NOMO-1 treated with dmso at 0.1 percent for 144 hours (cell line): ENCODE results near the gene PPP1R2.
"Not testable (repeated sequence)": the region's sequence is repeated elsewhere in the genome, so short reads cannot be mapped to it uniquely, and the experiment has no call there.

Experiments used
- DNase-seq: peaks from one replicate; lab custom pipeline; 2025; ENCODE audit not compliant: unreplicated experiment; lab: John Stamatoyannopoulos, UW

PPP1R2 gene

DNA sequence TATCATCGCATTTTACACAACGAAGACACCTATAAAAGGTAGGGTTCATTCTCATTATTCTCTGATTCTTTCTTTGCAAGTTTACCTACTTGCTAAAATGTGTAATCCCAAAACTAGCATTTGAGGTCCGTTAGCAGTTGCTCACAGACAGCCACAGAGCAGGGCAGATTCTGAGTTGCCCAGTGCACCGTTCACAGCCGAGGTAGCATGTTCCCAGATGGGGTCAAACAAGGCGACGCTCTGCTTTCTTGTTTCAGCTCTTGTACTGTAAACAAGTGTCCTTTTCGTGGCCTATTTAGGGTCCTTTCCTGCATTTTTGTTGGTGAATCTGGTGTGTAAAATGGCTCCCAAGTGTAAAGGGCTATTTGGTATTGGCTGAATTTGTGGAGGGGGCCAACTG is 3.1 kb downstream of the PPP1R2 start:
- no peak for DNase-seq

DNA sequence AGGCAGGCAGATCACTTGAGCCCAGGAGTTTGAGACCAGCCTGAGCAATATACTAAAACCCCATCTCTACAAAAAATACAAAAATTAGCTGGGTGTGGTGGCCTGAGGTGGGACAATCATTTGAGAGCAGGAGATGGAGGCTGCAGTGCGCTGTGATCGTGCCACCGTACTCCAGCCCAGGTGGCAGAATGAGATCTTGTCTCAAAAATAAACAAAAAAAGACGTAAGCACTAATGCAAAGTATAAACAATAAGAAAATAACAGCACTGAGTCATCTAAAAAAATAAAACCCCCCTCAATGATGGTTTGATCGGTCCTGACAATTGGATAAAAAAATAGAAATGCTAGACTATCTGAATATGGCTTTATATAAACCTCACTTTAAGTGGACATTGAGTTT is 3.6 kb downstream of the PPP1R2 start:
- DNase-seq: no peak

DNA sequence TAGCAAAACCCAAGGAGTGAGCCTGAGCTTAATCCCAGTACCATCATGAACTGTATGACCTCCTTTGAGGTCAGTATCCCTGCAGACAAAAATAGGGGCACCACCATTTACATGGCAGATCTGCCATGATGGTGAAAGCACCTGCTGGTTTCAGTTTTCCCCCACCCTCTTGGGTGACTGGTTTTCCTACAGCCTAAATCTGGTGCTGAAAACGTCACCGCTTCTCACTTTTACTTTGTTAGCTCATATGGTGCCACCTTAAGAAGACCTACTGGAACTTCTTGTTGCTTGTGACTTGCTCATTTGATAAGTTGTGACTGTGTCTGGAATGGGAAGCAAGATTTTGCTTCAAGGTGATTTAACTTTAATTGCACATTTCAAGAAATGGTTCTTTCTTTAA is 5.1 kb downstream of the PPP1R2 start:
- no peak for DNase-seq

DNA sequence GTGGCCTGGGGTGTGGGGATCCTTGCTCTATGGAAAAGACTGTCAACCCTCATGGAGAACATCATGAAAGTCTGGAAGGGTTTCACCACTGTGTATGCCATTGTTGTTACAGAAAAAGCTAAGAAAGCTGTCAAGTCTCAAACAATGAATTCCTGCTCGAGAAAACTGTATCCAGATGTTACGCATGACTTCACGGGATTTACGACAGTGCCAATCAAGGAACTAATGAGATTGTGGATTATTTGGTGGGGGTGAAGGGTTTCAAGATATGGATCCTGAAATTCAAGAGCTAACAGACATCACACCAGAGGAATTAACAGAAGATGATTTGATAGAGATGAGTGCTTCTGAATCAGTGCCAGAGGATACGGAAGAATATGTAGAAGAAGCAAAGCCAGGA is 7.8 kb downstream of the PPP1R2 start:
- no peak for DNase-seq

DNA sequence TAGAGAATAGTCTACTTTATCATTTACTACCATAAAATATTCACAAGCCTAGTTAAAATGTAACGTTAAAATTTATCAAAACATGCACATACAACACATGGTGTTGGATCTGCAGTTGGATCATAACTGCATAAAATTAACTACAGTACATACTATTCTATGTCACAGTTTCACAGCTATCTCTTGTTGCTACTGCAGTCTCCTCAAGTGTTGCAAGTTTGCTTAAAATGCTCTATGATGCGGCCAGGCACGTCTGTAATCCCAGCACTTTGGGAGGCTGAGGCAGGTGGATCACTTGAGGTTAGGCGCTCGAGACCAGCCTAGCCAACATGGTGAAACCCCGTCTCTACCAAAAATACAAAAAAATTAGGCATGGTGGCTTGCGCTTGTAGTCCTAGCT is 10.3 kb downstream of the PPP1R2 start:
- no peak for DNase-seq

DNA sequence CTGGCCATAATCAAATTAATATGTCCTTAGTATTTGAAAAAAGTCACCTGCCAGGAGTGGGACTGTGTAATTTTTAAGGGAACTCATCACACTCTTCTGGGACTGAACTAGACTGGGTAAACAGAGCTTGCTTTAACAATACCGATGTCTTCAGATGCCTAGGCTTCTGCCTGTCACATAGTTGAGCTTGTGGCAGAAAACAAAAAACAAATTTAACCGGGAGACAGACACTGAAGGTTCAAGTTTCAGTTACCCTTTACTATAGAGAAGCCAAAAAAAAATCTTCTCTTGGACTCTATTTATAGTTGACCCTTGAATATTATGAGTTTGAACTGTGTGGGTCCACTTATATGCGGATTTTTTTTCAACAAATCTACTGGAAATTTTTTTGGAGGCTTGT is 10.8 kb downstream of the PPP1R2 start:
- DNase-seq: no peak

DNA sequence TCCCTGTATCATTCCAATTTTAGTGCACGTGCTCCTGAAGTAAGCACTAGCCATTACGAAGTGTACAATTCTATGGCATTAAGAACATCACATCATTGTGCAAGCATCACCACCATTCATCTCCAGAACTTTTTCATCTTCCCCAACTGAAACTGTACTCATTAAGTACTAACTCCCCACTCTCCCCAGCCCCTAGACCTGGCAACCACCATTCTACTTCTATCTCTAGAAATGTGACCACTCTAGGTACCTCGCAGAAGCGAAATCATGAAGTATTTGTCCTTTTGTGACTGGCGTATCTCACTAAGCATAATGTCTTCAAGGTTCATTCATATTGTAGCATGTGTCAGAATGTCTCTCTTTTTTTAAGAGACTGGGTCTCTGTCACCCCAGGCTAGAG is 11.4 kb downstream of the PPP1R2 start:
- DNase-seq: no peak

DNA sequence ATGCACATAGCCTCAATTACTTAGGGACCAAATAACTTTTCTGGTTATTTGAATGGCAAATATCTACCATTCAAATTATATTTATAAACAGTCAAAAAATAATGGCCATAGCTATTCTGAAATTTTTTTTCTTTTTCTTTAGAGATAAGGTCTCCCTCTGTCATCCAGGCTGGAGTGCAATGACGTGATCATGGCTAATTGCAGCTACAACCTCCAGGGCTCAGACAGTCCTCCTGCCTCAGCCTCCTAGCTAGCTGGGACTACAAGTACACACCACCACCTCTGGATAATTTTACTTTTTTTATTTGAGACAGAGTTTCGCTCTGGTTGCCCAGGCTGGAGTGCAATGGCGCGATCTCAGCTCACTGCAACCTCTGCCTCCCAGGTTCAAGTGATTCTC is 16.6 kb downstream of the PPP1R2 start:
- no peak for DNase-seq

DNA sequence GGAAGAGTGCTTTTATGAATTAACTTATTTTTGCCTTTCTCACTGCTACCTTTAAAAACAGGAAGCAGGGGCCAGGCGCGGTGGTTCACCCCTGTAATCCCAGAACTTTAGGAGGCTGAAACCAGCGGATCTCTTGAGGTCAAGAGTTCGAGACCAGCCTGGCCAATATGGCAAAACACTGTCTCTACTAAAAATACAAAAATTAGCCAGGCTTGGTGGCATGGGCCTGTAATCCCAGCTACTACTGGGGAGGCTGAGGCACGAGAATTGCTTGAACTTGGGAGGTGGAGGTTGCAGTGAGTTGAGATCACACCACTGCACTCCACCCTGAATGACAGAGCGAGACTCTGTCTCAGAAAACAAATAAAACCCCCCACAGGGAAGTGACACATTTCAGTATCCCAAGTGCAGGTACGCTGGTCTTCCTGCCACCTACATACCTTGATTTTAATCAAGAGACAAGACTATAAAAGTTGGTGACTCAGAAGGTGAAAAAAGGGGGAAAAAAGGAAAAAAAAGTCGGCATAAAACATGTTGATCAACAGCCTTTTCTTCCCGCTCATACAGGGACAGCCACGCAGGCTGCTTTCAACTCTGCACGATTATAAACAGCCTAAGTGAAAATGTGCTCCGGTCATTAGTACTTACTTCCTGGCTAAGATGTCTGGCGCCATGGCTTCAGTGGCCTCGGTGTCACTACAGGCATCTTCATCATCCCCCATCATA is 18.8 kb downstream of the PPP1R2 start:
- no peak for DNase-seq

DNA sequence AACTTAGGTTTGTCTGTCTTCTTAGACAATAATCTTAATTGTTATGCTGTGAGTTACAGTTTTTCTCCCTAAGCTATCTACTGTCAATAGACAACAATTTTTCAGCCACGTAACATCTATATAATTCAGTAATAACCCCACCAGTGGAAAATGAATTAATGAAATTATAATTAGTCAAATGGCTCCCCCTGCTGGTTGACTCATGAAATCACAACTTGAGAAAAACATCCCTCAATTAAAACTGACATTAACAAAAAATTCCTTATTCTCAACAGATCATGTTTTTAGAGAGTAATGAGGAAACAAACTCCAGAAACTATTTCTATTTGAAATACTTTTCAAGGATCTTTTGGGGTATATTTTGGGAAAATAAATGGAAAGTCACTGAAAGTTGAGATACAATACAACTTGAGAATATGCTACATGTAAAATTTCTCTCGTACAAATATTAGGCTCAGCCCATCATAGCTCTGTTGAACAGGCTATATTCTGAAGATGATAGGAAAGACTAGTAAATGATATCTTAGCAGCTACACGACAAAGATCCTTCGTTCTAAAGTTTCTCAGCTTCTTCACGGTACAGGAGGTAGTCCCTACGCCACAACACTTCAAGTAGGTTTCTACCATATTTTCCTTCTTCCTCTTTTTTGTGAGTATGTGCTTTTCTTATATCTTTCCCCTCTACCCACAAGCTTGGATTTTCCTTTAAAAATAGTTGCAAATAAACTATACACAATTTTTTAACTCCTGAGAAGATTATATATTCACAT is 20.7 kb downstream of the PPP1R2 start:
- DNase-seq: no peak

DNA sequence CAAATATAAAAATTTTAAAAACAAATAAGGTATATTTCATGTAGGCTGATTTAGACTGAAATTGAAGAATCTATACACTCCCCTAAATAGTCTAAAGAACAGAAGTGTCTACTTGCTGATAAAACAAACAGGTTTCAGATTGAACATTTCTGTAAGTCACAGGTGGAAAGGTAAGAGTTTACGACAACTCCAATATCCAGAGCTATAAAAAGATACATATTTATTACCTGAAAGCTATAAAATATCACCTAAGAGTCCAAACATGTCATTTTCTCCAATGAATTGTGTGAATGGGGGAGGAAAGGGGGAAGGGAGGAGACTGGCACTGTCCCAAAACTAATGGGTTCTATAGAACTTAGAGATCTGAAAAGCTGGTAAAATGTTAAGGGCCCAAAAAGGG is 26.1 kb downstream of the PPP1R2 start:
- DNase-seq: no peak

DNA sequence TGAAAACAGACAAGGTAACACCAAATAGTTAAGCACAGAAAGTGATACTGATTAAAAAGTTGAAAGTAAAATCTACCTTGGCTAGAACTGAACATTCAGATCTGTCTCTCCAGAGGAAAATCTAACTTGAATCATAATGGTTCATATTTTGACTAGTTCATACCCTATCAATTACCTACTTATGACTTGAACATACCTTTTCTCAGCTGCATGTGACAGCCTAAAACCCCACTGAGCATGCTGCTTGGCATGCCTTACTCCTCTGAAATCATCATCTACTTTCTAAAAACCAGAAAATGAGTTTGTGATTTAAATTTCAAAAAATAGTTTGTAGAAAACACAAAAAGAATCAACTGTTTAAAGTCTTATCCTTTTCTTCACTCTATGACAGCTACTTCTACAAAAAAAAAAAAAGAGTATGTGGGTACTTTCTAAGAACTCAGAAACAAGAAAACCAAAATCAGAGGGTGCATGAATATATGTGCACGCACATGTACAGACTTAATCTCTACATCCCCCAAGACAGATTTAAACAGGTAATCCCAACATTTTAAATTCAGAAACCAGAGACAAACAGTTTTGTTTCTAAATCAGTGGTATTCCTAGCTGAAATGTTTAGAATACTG is 28.4 kb downstream of the PPP1R2 start:
- DNase-seq: not testable (repeated sequence)

DNA sequence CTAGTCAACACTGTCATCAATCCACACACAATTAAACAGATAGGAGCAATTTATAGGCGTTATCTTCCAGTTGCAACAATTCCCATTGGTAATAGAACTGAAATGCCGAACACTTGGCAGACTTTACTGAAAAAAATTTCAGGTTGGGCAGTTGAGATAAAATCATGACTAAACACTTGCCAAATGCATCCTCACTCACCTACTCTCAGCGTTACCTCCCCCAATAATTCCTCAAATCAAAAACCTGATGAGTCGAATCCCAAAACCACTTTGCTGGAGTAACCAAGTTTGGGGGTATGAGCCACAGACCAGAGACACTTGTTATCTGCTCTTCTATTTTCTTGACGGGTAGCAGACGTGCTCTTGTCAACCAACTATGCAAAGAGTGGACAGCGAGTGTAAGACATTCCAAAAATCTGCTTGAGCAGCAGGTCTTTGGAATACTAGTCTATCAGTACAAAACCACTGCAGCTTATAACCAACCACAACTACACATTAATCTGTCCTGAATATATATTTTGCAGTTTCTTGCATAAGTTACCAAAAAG is 30.3 kb downstream of the PPP1R2 start:
- no peak for DNase-seq

DNA sequence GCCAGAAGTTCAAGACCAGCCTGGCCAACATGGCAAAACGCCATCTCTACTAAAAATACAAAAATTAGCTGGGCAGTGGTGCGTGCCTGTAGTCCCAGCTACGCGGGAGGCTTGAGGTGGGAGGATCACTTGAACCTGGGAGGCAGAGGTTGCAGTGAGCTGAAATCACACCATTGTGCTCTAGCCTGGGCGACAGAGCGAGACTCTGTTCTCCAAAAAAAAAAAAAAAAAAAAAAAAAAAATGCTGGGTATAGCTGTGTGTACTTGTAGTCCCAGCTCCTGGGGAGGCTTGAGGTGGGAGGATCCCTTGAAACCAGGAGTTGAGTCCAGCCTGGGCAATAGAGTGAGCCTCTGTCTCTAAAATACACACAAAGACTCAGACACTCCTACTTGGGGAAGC is 32.0 kb downstream of the PPP1R2 start:
- no peak for DNase-seq

DNA sequence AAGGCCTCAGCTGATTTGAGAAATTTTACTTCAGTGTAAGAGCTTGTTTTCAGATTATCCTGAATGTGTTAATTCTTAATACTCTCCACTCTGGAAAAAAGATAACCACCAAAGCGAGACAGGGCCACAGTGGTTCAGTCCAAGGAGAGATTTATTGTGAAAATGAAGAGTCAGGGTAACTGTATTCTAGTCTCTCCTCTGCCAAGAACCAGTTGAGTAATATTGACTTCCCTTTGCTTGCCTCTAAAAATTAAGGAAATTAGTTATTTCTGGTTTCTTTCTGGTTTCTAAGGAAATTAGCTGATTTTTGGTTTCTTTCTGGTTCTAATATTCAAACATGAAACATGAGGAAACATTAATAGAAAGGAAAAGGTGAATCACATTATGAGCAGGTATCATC is 34.9 kb downstream of the PPP1R2 start:
- DNase-seq: no peak

DNA sequence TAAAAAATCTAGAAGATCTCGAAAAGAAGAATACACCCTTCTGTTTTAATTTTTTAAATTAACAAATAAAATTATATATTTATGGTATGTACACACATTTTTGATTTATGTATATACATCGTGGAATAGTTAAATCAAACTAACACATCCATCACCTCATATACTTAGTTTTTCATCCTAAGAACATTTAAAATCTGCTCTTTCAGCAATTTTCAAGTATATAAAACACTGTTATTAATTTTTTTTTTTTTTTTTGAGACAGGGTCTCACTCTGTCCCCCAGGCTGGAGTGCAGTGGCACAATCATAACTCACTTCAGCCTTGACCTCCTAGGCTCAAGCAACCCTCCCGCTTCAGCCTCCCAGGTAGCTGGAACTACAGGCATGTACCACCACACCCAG is 67.5 kb downstream of the PPP1R2 start:
- DNase-seq: no peak

DNA sequence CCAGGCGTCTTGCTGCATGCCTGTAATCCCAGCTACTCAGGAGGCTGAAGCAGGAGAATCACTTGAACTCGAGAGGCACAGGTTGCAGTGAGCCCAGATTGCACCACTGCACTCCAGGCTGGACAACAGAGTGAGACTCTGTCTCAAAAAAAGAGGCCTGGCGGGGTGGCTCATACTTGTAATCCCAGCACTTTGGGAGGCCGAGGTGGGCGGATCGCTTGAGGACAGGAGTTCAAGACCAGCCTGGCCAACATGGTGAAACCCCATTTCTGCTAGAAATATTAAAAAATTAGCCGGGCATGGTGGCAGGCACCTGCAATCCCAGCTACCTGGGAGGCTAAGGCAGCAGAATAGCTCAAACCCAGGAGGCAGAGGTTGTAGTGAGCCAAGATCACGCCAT is 68.0 kb downstream of the PPP1R2 start:
- not testable (repeated sequence) for DNase-seq

DNA sequence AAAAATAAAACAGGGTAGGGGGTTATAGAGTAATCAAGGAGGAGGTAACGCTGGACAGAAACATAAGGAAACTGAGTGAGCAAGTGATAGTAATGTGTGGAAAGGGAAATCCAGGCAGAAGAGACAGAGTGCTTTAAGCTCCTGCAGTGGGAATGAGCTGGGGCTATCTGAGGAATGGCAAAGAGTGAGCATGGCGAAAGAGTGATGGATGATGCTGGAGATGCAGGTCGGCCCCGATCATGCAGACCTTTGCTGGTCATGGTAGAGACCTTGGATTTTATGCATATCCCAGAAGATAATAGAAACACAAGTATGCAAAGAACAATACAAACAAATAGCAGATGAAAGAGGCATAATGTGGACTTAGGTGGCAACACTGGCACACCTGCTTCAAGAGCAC is 74.3 kb downstream of the PPP1R2 start:
- no peak for DNase-seq

DNA sequence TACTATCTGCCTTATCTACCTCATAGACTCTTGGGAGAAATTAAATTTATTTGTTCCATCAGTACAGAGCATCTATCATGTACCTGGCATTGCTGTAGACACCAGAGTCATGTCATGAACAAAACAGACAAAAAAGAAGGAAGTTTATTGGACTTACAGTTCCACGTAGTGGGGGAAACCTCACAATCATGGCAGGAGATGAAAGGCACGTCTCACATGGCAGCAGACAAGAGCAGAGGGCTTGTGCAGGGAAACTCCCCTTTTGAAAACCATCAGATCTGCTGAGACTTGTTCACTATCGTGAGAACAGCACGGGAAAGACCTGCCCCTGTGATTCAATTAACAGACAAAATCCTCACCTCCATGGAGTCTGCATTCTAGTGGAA is 74.7 kb downstream of the PPP1R2 start:
- no peak for DNase-seq

DNA sequence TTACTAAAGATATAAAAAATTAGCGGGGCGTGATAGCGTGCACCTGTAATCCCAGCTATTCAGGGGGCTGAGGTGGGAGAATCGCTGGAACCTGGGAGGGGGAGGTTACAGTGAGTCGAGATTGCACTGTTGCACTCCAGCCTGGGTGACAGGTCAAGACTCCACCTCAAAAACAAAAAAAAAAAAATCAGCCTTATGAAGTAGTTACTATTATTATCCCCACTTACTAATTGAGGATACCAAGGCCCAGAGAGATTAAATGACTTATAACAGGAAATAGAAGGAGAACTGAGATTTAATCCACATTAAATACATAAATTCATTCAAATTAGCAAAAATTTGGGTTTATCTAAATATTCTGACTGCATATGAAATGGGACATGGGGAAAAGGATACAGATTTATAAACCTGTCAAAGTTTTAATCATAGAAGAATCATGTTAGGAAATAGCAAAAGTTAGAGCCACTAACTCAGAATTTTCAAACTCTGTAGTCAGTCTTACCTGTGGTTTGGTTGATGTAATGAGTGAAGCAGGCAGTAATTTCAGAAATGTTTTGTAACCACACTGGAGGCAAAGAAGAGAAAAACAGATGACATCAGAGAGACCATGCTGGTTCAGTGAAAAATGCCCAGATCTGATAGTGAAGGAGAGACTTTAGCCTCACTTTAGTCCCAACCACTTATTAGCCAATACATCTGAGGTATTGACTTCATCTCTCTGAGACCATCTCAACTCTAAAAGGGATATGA is 75.3 kb downstream of the PPP1R2 start:
- DNase-seq: no peak

DNA sequence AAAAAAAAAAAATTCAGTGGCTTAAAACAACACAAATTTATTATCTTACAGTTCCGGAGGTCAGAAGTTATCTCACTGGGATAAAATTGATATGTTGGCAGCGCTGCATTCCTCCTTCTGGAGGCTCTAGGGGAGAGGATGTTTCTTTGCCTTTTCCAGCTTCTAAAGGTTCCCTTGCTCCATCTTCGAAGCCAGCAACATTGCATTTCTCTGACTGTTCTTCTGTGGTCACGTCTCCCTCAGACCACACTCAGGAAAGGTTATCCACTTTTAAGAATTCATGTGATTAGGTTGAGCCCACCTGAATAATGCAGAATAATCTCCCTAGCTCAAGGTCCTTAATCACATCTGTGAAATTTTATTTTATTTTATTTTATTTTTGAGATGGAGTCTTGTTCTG is 76.9 kb downstream of the PPP1R2 start:
- no peak for DNase-seq
